NCI-H2081 (cell line): Measurements from ENCODE around the gene ARHGAP42.
"Not testable (repeated sequence)": the region's sequence is repeated elsewhere in the genome, so short reads cannot be mapped to it uniquely, and the experiment has no call there.

Experiments
- DNase-seq, 2 experiments: peaks; one replicate each; lab custom pipeline; 2025; lab: John Stamatoyannopoulos, UW

ARHGAP42 gene

GRCh38 chr11:100687054-100687629 lies at the start of gene ARHGAP42:
TSS of gene ARHGAP42 (plus strand) at chr11:100687288. CDS start at chr11:100687679, 391 bp downstream.
- DNase-seq, result peak in 1 of 2 experiments; percentile 33

- DNase-seq, result no peak
These were observed 49.4 kb upstream of the ARHGAP42 start for GRCh38 chr11:100637706-100638105.

GRCh38 chr11:100638648-100639047 lies 48.4 kb upstream of the ARHGAP42 start:
- no peak for DNase-seq

GRCh38 chr11:100639140-100639539 lies 47.9 kb upstream of the ARHGAP42 start:
- no peak for DNase-seq

- no peak for DNase-seq
These were observed 47.0 kb upstream of the ARHGAP42 start for GRCh38 chr11:100640071-100640470.

GRCh38 chr11:100640646-100641045 lies 46.4 kb upstream of the ARHGAP42 start:
- DNase-seq, result peak in 1 of 2 experiments; percentile 56

- DNase-seq, result no peak
These were observed 45.6 kb upstream of the ARHGAP42 start for GRCh38 chr11:100641456-100641855.

GRCh38 chr11:100646545-100646944 lies 40.5 kb upstream of the ARHGAP42 start:
- no peak for DNase-seq

- DNase-seq, result no peak
These were observed 39.2 kb upstream of the ARHGAP42 start for GRCh38 chr11:100647861-100648260.

GRCh38 chr11:100663583-100663982 lies 23.5 kb upstream of the ARHGAP42 start:
- no peak for DNase-seq

GRCh38 chr11:100663996-100664395 lies 23.1 kb upstream of the ARHGAP42 start:
- DNase-seq, result no peak

GRCh38 chr11:100666816-100667215 lies 20.3 kb upstream of the ARHGAP42 start:
- DNase-seq, result not testable (repeated sequence)

GRCh38 chr11:100667449-100667848 lies 19.6 kb upstream of the ARHGAP42 start:
- DNase-seq, result no peak

- no peak for DNase-seq
These were observed 16.9 kb upstream of the ARHGAP42 start for GRCh38 chr11:100670140-100670539.

- no peak for DNase-seq
These were observed 15.6 kb upstream of the ARHGAP42 start for GRCh38 chr11:100671471-100671870.

GRCh38 chr11:100672498-100673033 lies 14.5 kb upstream of the ARHGAP42 start:
- peak in 1 of 2 experiments; percentile 49 for DNase-seq

GRCh38 chr11:100673063-100673462 lies 14.0 kb upstream of the ARHGAP42 start:
- no peak for DNase-seq

GRCh38 chr11:100674212-100674611 lies 12.9 kb upstream of the ARHGAP42 start:
- no peak for DNase-seq

GRCh38 chr11:100675115-100675650 lies 11.9 kb upstream of the ARHGAP42 start:
- DNase-seq, result no peak

GRCh38 chr11:100676901-100677300 lies 10.2 kb upstream of the ARHGAP42 start:
- no peak for DNase-seq

- no peak for DNase-seq
These were observed 9.3 kb upstream of the ARHGAP42 start for GRCh38 chr11:100677796-100678195.

GRCh38 chr11:100680070-100680469 lies 7.0 kb upstream of the ARHGAP42 start:
- DNase-seq, result no peak

GRCh38 chr11:100681064-100681502 lies 6.0 kb upstream of the ARHGAP42 start:
- peak; percentile 14 to 59 for DNase-seq
